ENCODE measurements around the gene THRA. TPM values are rescaled to one million over a fixed set of nuclear protein-coding genes. Genes with fewer than 3 reads are reported as not detected.

Gene THRA
- total RNA-seq, 1 donor from 2014 or later: 1.6 TPM

DNA sequence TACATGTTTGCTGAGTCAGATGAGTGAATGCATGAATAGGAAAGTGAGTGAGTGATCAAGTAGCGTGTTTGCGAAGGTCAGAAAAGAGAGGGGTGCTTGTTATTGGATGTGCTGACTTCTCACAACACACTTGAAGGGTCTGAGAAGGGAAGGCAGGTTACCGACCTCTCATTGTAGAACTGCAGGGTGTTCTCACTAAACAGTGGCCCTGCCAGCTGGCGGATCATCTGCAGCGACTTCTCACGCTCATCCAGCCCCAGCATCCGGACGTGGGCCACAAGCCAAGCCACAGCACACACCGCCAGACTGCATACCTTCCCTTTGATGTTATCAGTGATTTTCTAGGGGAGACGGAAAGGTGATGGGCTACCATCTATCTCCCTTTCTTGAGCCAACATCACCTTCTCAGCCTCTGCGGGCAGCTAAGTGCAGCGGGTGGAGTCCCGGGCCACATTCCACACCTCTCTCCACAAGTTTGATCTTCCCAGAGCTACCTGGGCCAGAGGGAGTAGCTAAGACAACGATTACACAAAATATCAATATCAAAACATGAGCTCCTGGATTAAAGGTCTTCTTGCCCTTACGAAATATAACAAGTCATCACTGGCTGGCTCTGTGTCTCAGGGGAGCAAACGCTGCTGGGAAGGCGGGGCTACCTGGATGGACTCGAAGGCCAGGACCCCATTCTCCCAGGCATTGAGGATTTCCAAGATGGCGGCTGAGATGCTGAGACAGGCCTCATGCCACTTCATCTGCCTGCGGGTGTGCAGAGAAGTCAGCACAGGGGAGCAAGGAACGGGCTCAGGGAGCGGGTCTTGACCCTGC is 36.6 kb upstream of the THRA start:
- intact Hi-C loops (cut with micrococcal nuclease): loop anchor here (2.0 kb wide), 1 partner anchor 45 kb away; the partner anchor contains the start of gene PSMD3

DNA sequence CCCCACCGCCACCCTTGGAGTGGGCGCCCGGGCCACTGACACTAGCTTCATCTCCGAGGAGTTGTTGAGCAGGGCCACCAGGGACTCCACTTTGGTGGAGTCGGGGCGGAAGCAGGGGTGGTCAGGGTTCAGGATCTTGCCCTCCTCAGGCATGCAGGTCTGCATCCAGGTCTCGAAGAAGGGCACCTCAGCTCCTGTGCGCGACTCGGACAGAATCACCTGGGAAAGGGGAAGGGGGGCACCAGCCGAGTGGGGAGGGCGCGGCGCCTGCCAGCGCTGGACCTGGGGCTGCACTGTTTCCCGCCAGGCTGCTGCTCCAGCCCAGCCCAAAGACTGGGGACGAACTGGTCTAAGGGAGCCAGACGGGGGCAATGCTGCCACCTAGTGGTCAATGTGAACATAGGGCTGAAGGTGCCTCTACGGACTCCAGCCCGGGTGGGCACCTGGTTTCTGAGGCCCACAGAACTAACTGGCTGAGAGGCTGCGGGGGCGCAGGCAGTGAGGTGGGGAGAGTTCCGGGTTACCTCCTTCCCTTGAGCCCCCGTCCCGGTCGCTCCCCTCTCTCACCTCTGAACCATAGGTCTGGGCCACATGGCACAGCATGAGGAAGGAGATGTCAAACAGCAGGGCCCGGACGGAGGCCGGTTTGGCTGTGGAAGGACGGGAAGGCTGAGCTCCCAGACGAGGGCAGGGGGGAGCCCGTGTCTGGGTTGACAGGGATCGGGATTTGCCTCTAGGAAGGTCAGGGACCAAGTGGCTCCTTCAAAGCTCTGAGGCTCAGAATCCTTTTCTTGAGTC is 35.8 kb upstream of the THRA start:
- intact Hi-C loops (cut with micrococcal nuclease): loop anchor here (1.0 to 2.0 kb wide), 4 partner anchors 14 to 405 kb away; partner anchors contain the start of gene PSMD3

DNA sequence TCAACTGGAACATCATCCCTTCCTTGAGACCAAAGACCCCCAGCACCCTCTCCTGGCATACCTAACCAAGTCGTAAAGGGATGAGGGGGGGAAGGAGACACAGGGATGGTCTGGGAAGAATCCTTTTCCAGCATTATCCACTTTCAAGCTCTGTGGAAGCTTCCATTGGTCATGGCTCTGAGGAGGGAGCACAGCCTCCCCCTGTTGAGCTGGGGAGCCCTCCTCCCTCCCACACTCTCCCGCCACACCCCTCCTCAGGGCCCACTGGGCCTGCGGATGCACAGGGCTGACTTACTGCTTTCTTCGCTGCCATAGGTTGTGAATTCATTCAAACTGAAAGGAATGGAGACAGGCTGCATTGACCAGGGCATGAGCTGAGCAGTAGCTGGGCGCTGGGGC is 35.2 kb upstream of the THRA start:
- intact Hi-C loops (cut with micrococcal nuclease): loop anchor here (1.0 to 2.0 kb wide), 4 partner anchors 14 to 405 kb away; partner anchors contain the start of gene PSMD3

DNA sequence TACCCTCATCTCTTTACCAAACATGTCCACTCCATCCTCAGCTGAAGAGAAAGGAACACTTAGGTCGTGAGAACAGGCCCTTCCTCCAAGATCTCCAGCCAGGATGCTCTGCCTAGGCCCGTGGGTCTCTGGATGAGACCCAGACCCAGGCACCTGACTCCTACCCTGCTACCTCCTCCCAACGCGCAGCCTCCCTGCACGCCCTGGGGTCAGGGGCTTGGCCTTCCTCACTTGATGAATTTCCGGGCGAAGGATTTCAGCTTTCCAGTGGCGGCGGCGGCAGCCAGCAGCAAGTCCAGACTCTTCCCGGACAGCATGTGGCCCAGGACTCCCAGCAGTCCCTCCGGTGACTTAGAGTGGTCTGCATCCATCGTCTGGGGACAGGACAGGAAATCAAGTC is 34.2 kb upstream of the THRA start:
- intact Hi-C loops (cut with micrococcal nuclease): no loop called here

DNA sequence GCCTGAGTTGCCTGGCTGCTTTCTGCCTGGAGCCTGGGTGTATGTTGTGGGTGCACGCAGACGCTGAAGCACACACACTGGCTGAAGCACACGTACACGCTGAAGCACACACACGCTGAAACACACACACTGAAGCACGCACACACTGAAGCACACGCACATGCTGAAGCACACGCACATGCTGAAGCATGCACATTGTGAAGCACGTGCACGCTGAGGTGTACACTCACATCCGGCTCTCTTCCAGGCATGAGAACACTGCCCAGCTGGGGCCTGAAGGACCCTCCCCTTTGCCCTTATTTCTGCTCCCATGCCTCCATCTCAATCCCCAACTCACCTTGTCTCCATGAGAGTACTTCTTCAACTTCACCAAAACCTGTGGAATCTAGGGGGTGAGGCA is 31.1 kb upstream of the THRA start:
- intact Hi-C loops (cut with micrococcal nuclease): no loop called here

DNA sequence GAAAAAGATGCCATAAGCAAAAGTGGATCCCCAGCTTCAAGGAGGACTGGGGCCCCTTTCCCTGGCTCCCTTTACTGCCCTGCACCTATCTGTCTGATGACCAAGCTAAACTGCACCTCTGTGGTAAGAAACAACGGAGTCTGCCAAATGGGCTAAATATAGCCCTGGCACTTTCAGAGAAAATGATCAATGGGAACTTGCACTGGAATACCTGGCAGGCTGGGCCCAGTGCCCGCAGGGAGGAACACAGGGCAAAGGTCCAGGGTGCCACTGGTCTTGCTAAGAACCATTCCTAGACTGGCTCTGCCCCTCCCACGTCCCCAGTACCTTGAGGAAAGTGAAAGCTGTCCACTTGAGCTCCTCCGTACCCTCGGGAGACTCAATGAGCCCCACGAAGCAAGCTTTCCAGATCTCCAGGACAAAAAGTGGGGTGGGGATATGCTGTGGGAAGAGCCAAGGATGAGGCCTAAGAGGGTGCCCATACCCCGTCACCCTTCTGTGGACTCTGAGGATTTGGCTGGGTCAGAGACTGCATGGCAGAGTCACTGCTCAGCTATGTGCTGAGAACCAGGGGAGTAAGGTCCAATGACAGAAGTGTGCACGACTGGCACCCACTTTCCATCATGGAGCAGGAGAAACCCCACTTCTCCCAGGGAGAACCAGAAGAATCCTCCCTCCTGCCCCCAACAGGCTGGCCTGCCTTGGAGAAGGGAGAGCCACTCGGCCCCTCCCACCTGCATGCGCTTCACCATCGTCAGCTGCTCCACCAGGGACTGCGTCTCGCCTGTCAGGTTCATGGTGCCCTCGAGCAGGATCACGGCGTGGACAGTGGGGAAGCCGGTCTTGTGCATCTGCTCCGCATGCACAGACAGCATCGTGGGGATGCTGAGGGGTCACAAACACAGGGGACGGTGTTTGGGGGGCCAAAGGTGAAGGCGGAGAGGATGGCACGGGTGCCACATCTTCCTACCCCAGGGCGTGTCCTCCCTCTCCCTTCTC is 30.1 kb upstream of the THRA start:
- intact Hi-C loops (cut with micrococcal nuclease): no loop called here

DNA sequence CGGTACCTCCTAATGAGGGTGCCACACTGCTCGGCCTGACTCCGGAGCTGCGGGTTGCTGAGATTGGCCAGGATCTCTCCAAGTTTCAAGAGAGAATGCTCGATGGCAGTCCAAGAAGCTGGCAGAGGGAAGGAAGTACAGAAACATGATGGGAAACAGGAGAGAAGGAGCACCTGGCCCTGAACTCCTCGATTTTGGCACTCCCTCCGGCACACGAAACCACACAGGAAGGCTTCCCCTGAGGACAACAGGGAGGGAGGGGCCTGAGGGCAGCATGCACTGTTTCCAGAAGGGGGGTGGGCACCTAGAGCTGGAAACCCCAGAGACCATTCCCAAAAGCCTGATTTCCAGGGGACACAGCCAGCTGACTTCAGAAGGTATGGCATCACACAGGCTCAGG is 29.4 kb upstream of the THRA start:
- intact Hi-C loops (cut with micrococcal nuclease): no loop called here

DNA sequence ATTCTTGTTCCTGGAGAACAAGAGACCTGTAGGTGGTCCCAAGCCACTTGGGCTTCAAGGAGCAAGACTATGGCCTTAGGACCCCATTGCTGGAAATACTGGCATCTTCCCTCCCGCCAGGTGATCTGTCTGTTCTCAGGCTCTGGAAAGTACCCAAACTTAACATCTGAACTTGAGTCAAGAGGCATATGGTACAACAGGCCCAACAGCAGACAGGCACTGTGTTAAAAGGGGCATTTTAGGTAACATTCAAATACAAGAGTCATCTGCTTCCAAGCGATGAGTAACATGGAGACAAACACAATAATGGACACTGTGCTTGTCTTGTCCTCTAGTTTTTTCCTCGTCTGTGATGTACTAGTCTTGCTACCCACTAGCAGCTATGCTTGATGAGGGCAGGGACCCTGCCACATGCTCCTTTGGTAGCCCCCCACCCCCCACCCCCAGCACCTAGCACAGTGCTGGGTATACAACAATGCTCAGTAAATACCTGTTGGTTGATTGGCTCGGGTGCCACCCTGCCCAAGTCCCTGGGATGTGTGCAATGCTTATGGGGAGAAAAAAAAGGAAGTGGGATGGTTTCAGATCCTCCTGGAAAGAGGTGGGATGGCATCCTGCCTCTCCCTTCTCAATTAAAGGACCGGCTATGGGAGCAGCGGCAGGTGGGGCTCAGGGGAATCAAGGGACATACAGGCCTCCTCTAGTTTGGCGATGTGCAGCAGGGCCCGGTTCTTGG is 28.2 kb upstream of the THRA start:
- intact Hi-C loops (cut with micrococcal nuclease): no loop called here

DNA sequence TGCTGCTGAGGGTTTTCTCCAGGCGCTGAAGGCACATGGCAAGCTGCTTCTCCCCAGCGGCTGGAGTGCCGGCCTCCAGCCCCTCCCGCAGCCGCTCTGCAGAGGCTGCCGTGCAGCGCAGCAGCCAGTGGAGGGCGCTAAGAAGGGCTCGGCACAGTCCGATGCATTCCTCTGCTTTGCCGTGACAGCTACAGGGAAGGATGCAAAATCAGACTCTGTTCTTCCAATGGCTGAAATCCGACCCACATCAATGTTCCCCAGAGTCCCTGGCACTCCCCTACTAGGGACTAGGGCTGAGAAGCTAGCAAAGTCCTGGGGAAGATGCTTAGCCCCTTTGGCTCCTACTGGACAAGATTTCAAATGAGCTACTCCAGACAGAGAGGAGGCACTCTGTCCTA is 27.6 kb upstream of the THRA start:
- intact Hi-C loops (cut with micrococcal nuclease): no loop called here

DNA sequence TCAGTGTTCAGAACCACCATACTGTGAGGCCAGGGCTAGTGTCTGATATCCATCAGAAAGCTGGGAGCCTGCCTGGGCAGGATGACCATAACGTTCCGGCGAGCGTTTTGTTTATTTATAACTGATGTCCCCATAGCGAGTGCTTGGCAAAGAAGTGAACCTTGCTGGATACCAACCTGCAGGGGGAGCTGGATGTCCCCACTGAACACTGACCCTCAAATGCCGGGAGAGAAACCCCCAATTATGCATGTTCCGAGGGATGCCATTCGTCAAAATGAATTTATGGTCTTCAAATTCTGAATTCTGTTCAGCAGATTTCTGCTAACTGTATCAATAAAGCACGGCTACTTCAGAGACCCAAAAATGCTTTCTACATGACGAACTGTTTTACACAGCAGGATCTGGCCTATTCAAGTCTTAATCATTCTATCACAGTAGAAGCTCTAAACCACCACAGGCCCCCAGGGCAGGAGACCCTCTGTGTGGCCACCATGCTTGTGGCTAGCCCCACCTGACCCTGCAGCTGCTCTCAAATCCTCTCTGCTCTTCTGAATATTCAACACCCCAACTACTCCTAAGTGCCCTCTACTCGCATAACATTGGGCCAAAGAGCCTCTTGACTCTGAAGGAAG is 23.8 kb upstream of the THRA start:
- intact Hi-C loops (cut with micrococcal nuclease): no loop called here

DNA sequence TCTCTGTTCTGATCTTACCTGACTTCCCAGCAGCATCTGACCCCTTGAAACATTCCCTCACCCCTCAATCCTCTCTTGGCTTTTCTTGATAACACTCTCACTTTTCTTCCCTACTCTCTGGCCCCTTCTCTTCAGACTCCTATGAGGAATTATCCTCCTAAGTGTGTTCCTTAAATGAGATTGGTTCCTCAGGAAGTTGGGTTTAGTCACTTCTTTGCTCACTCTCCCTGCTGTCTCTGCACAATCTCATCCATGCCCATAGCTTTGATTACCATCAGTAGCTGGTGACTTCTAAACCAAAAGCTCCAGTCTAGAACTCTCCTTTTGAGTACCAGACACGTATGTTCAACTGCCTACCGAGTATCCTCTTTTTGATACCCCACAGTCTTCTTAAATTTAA is 21.6 kb upstream of the THRA start:
- intact Hi-C loops (cut with micrococcal nuclease): no loop called here

DNA sequence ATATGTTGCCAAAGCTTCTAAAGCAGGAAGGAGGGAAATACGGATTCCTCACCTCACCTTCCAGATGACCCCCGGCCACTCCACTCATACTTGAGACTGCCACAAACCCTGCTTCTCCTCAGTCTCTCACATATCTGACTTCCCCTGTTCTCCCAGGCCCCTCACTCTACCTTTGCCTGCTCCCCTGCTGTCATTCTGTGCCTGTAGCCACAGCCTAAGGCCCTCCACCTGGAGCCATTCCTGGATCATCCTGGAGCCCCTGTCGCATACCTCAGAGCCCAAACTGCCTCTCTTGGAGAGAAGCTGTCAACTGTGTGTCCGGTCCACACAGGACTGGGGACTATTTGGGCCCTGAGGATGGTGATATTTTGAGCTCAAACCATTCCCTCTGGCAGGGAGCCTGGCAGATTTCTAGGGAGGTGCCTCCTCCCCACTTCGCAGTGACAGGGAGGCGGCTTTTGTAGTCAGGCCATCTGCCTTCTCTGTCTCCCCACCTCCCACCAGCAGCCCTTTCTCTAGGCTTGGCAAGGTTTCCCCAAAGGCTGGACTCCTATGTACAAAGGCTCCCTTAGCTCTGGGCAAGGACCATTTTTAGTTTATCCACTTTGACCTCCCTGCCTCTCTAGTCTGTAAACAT is 6.3 kb upstream of the THRA start:
- intact Hi-C loops (cut with micrococcal nuclease): no loop called here

DNA sequence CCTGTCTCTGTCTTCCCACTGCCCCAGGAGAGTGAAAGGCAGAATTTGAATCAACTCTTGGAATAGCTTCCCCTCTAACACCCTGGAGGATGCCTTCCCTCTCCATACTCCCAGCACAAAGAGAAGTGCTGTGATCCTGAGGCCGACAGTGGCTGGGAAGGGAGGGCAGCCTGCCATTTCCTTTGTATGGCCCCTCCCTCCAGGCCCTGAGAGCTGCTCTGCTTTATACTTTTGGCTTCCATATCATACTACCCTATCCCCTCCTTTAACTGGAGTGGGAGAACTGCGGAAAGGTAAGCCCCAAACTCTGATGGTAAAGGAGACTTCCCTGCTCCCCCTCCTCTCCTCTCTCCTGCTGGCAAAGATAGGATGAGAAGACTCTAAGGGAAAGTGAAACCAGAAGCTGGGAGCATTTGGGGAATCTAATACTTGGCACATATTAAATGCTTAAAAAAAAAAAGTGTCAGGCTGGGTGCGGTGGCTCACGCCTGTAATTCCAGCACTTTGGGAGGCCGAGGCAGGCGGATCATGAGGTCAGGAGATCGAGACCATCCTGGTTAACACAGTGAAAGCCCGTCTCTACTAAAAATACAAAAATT is 4.5 kb upstream of the THRA start:
- intact Hi-C loops (cut with micrococcal nuclease): no loop called here

DNA sequence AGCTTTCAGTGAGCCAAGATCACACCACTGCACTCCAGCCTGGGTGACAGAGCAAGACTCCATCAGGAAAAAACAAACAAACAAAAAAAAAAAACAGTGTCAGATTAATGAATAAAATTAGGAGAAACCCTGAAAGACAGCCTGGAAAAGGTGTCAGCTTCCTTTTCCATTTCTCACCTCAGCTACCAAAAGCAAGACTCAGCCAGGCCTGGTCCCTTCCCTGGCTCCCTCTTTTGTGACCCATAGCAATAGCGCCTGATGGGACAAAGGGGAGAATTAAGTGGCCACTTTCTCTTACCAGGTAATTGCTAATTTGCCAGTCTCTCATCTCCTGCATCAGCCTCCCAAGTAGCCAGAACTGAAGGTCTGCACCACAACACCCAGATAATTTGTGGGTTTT is 3.9 kb upstream of the THRA start:
- intact Hi-C loops (cut with micrococcal nuclease): no loop called here

DNA sequence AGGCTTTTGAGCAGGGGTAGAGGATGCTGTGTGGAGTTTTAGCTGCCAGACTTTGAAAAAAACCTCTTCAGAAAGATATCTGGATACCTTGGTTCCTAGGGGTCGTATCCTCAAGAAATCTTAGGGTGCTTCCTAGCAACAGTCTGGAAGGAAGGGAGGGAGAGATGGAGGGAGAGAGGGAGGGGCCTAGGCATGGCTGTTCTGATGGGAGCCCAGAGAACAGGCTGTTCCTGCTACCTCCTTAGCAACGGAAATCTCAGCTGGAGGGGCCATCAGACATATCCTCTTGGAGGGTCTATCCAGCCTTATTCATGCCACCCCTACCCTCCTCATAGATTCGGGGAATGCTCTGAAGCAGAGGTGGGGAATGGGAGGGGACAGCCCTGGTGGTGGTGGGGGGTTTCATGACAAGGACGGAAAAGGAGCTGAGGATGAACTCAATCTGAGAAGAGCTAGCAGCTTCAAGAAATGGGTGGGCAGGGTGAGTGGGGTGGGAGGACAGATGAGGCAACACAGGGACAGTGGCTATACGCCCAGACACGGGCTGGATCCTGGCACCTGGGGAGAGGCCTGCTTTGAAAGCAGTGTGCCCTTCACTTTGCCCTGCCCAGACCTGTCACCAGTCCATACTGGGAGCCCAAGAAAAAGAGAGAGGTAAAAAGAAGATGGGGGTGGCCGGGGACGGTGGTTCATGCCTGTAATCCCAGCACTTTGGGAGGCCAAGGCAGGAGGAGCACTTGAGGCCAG is 2.9 kb upstream of the THRA start:
- intact Hi-C loops (cut with micrococcal nuclease): no loop called here

DNA sequence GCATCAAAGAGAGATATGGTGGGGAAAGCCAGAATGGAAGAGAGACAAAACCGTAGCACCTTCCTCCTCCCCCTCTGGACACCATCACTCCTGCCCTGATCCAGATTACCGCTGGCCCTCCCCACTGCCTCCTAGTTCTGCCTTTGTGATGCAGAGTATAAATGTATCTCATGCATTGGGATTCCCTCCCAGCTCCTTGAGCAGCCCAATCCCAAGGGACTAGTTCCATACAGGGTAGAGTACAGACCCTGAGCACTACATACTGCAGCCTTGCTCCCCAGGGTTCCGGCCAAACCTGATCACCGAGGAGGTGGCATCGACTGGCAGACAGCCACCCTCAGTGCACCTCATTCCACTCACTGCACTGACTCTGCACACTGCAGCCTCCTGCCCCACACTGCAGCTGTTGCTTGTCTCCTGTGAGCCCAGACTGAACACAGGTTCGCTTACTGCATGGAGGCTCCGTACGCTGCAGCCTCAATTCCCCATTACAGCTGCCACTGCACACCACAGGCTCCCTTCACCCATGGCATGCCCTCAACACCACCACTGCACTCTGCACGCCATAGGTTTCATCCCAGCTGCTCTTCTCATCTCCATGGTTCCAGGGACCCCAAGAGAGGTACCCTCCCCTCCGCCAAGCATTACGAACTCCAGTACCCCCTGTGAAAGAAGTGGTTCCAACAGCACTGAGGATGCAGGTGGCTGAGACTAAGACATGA is 1.7 kb upstream of the THRA start:
- intact Hi-C loops (cut with micrococcal nuclease): no loop called here

DNA sequence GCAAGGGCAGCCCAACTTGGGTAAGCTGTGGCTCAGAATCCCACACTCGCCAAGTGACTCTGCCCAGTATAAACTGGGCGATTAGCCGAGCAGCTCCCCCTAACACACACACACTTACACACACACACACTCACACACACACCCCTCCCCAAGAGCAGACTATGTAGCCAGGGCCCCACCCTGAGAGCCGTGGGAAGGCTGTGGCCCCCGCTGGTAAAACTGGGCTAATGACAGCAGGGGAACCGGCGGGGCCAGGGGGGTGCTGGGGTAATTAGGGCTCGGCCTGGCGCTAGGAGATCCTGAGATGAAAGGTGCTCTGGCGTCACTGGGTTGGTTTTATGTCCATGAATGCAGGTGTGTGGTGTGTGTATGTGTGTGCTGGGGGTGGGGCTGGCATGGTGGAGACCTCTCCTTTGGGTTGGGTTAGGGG is 1.1 kb upstream of the THRA start:
- intact Hi-C loops (cut with micrococcal nuclease): loop anchor here (2.0 kb wide), 2 partner anchors 49 to 79 kb away; partner anchors contain the start of gene CASC3

Measured in T-helper 1 cell treated with Interleukin-12 subunit alpha and Interleukin-12 subunit beta and Interleukin-4 antibody, amounts not matched to agents 30 ng/mL and 1 ng/mL, for 36 hours (primary cell).